PC-9 (cell line): ENCODE results near the gene HMOX1. TPM values are rescaled to one million over a fixed set of nuclear protein-coding genes. Genes with fewer than 3 reads are reported as not detected.

Source experiments
- BruUV-seq: library from RNA; stranded (reverse); fragments of 400-500 nt; replicated peaks from 2 replicates; lab custom pipeline; 2021; lab: Mats Ljungman, UMichigan
- CTCF ChIA-PET: fragments of 300-600 bp; sonication (Branson Sonifier 250); formaldehyde crosslinking; loops from one replicate; lab custom pipeline; 2022; ENCODE audit warnings: antibody characterized with exemption; lab: Charles Lee
- POLR2A ChIA-PET: fragments of 300-600 bp; sonication (Branson Sonifier 250); formaldehyde crosslinking; loops from one replicate; lab custom pipeline; 2022; ENCODE audit warnings: antibody characterized with exemption; ENCODE audit not compliant: unreplicated experiment; lab: Charles Lee
- DNase-seq, 2 experiments: peaks; one replicate each; pipeline versions ENCODE4 v3.0.0 to v3.0.0-alpha.2; 2015 to 2022; ENCODE audit warnings: mixed read lengths in 1 of 2
- H2AFZ ChIP-seq: fragments of 200-600 bp; sonication (generic); 2 replicates; pipeline ENCODE4 v1.8.1; 2017; ENCODE audit warnings: antibody characterized with exemption
- H3F3A ChIP-seq: fragments of 200-600 bp; sonication (generic); 2 replicates; pipeline ENCODE4 v1.8.1; 2017; ENCODE audit warnings: antibody characterized with exemption, mild to moderate bottlenecking, low read depth; ENCODE audit not compliant: insufficient read depth
- H3K27ac ChIP-seq: fragments of 200-600 bp; sonication (generic); 2 replicates; pipeline ENCODE4 v1.6.1; 2016; ENCODE audit warnings: mixed run types
- H3K27me3 ChIP-seq: fragments of 200-600 bp; sonication (generic); 2 replicates; pipeline ENCODE4 v1.6.1; 2016; ENCODE audit warnings: low read depth, mixed run types; ENCODE audit not compliant: insufficient read depth
- H3K36me3 ChIP-seq: fragments of 200-600 bp; sonication (generic); 2 replicates; pipeline ENCODE4 v1.6.1; 2016; ENCODE audit warnings: low read depth, mixed run types
- H3K4me1 ChIP-seq: fragments of 200-600 bp; sonication (generic); replicated peaks from 2 replicates; pipeline ENCODE4 v1.6.1; 2016; ENCODE audit warnings: mixed run types; ENCODE audit not compliant: insufficient read depth
- H3K4me2 ChIP-seq: fragments of 200-600 bp; sonication (generic); 2 replicates; pipeline ENCODE4 v1.6.1; 2017; ENCODE audit warnings: mixed run types
- H3K4me3 ChIP-seq: fragments of 200-600 bp; sonication (generic); 2 replicates; pipeline ENCODE4 v1.6.1; 2016; ENCODE audit warnings: mixed run types
- H3K79me2 ChIP-seq: fragments of 200-600 bp; sonication (generic); 2 replicates; pipeline ENCODE4 v1.6.1; 2017; ENCODE audit warnings: low read depth, mixed run types
- H3K9me2 ChIP-seq: fragments of 200-600 bp; sonication (generic); 2 replicates; pipeline ENCODE4 v1.8.1; 2017; ENCODE audit warnings: mild to moderate bottlenecking; ENCODE audit not compliant: insufficient read depth
- H3K9me3 ChIP-seq: fragments of 200-600 bp; sonication (generic); 2 replicates; pipeline ENCODE4 v1.8.1; 2016; ENCODE audit warnings: low read depth; ENCODE audit not compliant: insufficient read depth
- H4K20me1 ChIP-seq: fragments of 200-600 bp; sonication (generic); 2 replicates; pipeline ENCODE4 v1.8.1; 2017; ENCODE audit not compliant: insufficient read depth
- EZH2 ChIP-seq: fragments of 200-600 bp; sonication (generic); IDR thresholded peaks from 2 replicates; pipeline ENCODE4 v1.8.0; 2017; ENCODE audit warnings: antibody characterized with exemption, low read depth
- intact Hi-C: fragments of 100-400 bp; cut with micrococcal nuclease; formaldehyde crosslinking; loops from one replicate; pipeline ENCODE4 v1.10.0; 2022; ENCODE audit not compliant: unreplicated experiment
- total RNA-seq: library from RNA; stranded (reverse); gene quantifications from 2 replicates; pipeline ENCODE4 v1.2.3, GENCODE V29; 2021
- TF ChIP-seq, protein P1 (sequence below): fragments of 200-600 bp; sonication (generic); conservative IDR thresholded peaks from 2 replicates; pipeline ENCODE4 v1.6.1; 2017; ENCODE audit warnings: mixed run types, antibody characterized with exemption, mild to moderate bottlenecking, moderate library complexity

The HMOX1 gene
- total RNA-seq, 1 experiment from 2014 or later, result 23.7 TPM

DNA sequence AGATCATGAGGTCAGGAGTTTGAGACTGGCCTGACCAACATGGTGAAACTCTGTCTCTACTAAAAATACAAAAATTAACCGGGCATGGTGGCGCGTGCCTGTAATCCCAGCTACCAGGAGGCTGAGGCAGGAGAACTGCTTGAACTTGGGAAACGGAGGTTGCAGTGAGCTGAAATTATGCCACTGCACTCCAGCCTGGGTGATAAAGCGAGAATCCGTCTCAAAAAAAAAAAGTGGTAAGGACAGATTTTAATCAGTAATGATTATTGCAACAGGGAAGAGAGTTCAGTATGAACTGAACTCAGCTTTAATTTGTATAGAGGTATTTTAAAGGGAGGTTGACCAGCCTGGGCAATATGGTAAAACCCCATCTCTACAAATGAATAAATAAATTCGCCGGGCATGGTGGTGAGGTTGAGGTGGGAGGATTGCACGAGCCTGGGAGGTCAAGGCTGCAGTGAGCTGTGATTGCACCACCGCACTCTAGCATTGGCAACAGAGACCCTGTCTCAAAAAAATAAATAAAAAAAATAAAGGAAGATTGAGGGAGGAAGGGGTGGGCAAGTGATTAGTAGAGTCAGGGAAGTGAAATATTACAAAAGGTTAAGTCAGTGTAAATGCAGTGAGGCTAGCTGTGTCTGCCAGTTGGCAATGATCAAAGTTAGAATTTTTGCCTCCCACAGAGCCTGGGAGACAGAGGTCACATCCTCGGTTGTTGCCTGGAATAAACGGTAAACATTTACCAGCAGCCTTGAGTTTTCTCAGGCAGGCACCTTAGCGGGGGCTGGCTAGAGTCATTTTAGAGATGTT, 16.4 kb downstream of the HMOX1 start:
- Histone ChIP-seq H3K36me3 (no peaks in the 10 kb centered on the region), H3K4me3 (no peak overlapping the region), H3K4me2 (no peak overlapping the region), H3F3A (peaks cover 24% of the 10 kb centered on the region; the same call in 1 of the 2 replicates), H3K79me2 (peaks cover 20% of the 10 kb centered on the region), H3K9me2 (no peaks in the 10 kb centered on the region), H3K27me3 (no peaks in the 10 kb centered on the region), H2AFZ (no peak overlapping the region), H3K9me3 (no peaks in the 10 kb centered on the region), H3K4me1 (peaks cover 9% of the 10 kb centered on the region), H3K27ac (no peak overlapping the region), H4K20me1 (no peaks in the 10 kb centered on the region)
- ChIA-PET CTCF (no interaction called here), POLR2A (no interaction called here)
- BruUV-seq, result no TSS peak
- intact Hi-C loops, result loop anchor here (5.0 kb wide), 1 partner anchor 45 kb away; no protein-coding TSS in a partner anchor
- DNase-seq, result no peak
- TF ChIP-seq, protein P1, sequence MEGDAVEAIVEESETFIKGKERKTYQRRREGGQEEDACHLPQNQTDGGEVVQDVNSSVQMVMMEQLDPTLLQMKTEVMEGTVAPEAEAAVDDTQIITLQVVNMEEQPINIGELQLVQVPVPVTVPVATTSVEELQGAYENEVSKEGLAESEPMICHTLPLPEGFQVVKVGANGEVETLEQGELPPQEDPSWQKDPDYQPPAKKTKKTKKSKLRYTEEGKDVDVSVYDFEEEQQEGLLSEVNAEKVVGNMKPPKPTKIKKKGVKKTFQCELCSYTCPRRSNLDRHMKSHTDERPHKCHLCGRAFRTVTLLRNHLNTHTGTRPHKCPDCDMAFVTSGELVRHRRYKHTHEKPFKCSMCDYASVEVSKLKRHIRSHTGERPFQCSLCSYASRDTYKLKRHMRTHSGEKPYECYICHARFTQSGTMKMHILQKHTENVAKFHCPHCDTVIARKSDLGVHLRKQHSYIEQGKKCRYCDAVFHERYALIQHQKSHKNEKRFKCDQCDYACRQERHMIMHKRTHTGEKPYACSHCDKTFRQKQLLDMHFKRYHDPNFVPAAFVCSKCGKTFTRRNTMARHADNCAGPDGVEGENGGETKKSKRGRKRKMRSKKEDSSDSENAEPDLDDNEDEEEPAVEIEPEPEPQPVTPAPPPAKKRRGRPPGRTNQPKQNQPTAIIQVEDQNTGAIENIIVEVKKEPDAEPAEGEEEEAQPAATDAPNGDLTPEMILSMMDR, result no peak
- no peak for TF ChIP-seq EZH2

DNA sequence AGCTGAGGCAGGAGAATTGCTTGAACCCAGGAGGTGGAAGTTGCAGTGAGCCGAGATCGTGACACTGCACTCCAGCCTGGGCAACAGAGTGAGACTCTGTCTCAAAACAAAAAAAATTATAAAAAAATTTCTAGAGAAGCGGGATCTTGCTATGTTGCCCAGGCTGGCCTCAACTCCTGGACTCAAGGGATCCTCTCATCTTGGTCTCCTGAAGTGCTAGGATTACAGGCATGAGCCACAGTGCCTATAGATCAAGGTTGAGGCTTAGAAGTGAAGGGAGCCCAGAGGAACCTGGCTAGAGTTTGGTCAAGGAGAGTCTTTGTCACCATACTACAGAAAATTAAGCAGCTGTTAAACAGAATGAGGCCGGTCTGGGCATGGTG, 17.7 kb downstream of the HMOX1 start:
- no peak for DNase-seq
- TF ChIP-seq, protein P1, result no peak
- TF ChIP-seq EZH2, result no peak
- H3K4me2 ChIP-seq, result peak overlapping the region; percentile 91
- intact Hi-C loops, result loop anchor here (5.0 kb wide), 1 partner anchor 46 kb away; no protein-coding TSS in a partner anchor
- H3K27me3 ChIP-seq, result no peaks in the 10 kb centered on the region
- peak overlapping the region; percentile 79; the same call in 1 of the 2 replicates for H3K4me3 ChIP-seq
- no peaks in the 10 kb centered on the region for H4K20me1 ChIP-seq
- peaks cover 9% of the 10 kb centered on the region for H3K4me1 ChIP-seq
- no peaks in the 10 kb centered on the region for H3K36me3 ChIP-seq
- H2AFZ ChIP-seq, result peak overlapping the region; percentile 98; the same call in 1 of the 2 replicates
- H3K79me2 ChIP-seq, result peaks cover 20% of the 10 kb centered on the region
- ChIA-PET CTCF (no interaction called here), POLR2A (no interaction called here)
- H3K9me2 ChIP-seq, result no peaks in the 10 kb centered on the region
- BruUV-seq, result no TSS peak
- no peaks in the 10 kb centered on the region for H3K9me3 ChIP-seq
- H3K27ac ChIP-seq, result no peak overlapping the region
- peaks cover 21% of the 10 kb centered on the region; the same call in 1 of the 2 replicates for H3F3A ChIP-seq

DNA sequence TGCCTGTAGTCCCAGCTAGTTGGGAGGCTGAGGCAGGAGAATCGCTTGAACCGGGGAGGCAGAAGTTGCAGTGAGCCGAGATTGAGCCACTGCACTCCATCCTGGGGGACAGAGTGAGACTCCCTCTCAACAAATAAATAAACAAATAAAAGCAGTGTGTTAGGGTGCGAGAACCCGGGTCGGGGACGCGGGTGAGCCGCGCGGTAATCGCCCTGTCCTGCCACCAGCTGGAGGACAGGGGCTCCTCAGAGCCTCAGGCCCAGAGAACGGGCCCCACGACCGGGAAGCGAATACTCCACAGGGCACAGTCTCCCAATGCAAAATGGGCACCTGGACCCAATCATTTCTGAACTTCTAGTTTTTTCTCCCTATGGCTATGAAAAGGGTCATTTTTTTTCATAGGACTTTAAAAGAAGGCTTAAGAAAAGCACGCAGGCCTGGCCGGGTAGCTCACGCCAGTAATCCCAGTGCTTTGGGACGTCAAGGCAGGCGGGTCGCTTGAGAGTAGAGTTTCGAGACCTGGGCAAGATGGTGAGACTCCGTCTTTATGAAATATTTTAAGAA, 18.3 kb downstream of the HMOX1 start:
- peak overlapping the region; percentile 79 for H3K4me3 ChIP-seq
- H3K27ac ChIP-seq, result peak overlapping the region; percentile 58
- no peaks in the 10 kb centered on the region for H3K9me2 ChIP-seq
- H2AFZ ChIP-seq, result peak overlapping the region; percentile 98
- BruUV-seq, result TSS peak; percentile 88
- peaks cover 21% of the 10 kb centered on the region; the same call in 1 of the 2 replicates for H3F3A ChIP-seq
- peaks cover 9% of the 10 kb centered on the region for H3K4me1 ChIP-seq
- peak overlapping the region; percentile 91 for H3K4me2 ChIP-seq
- H3K79me2 ChIP-seq, result peaks cover 20% of the 10 kb centered on the region
- no peaks in the 10 kb centered on the region for H3K36me3 ChIP-seq
- POLR2A ChIA-PET, result no interaction called here
- no peak for TF ChIP-seq EZH2
- TF ChIP-seq, protein P1, result no peak
- intact Hi-C loops, result loop anchor here (5.0 kb wide), 1 partner anchor 47 kb away; no protein-coding TSS in a partner anchor
- CTCF ChIA-PET, result no interaction called here
- no peak for DNase-seq
- no peaks in the 10 kb centered on the region for H4K20me1 ChIP-seq
- H3K9me3 ChIP-seq, result no peaks in the 10 kb centered on the region
- H3K27me3 ChIP-seq, result no peaks in the 10 kb centered on the region
